NCI-H2196 (cell line): Measurements from ENCODE around the gene KIAA1958.

Experiments used
- DNase-seq: peaks from one replicate; lab custom pipeline; 2025; ENCODE audit not compliant: unreplicated experiment; lab: John Stamatoyannopoulos, UW

KIAA1958 gene

GRCh38 chr9:112529316-112529715 is 42.7 kb downstream of the KIAA1958 start:
- DNase-seq: no peak

- DNase-seq: no peak
Observed at GRCh38 chr9:112530751-112531205, 44.2 kb downstream of the KIAA1958 start.

- DNase-seq: no peak
Observed at GRCh38 chr9:112531666-112532282, 45.1 kb downstream of the KIAA1958 start.

GRCh38 chr9:112532427-112532826 is 45.8 kb downstream of the KIAA1958 start:
- no peak for DNase-seq

- DNase-seq: no peak
Observed at GRCh38 chr9:112533660-112534059, 47.0 kb downstream of the KIAA1958 start.

- DNase-seq: no peak
Observed at GRCh38 chr9:112535301-112535700, 48.7 kb downstream of the KIAA1958 start.

GRCh38 chr9:112535811-112536210 is 49.2 kb downstream of the KIAA1958 start:
- DNase-seq: no peak

- DNase-seq: no peak
Observed at GRCh38 chr9:112537561-112537960, 50.9 kb downstream of the KIAA1958 start.

GRCh38 chr9:112540800-112541199 is 54.2 kb downstream of the KIAA1958 start:
- no peak for DNase-seq

- no peak for DNase-seq
Observed at GRCh38 chr9:112541685-112542084, 55.1 kb downstream of the KIAA1958 start.

- no peak for DNase-seq
Observed at GRCh38 chr9:112542593-112543292, 56.1 kb downstream of the KIAA1958 start.

- DNase-seq: no peak
Observed at GRCh38 chr9:112544477-112544876, 57.9 kb downstream of the KIAA1958 start.

- DNase-seq: no peak
Observed at GRCh38 chr9:112545237-112545636, 58.6 kb downstream of the KIAA1958 start.

- no peak for DNase-seq
Observed at GRCh38 chr9:112546149-112547012, 59.8 kb downstream of the KIAA1958 start.

- no peak for DNase-seq
Observed at GRCh38 chr9:112548051-112548440, 61.4 kb downstream of the KIAA1958 start.

- no peak for DNase-seq
Observed at GRCh38 chr9:112548836-112549595, 62.4 kb downstream of the KIAA1958 start.

- no peak for DNase-seq
Observed at GRCh38 chr9:112550531-112550930, 63.9 kb downstream of the KIAA1958 start.

GRCh38 chr9:112551641-112552040 is 65.0 kb downstream of the KIAA1958 start:
- no peak for DNase-seq

GRCh38 chr9:112552229-112553056 is 65.8 kb downstream of the KIAA1958 start:
- no peak for DNase-seq

- DNase-seq: no peak
Observed at GRCh38 chr9:112553256-112553826, 66.7 kb downstream of the KIAA1958 start.
